ENCODE results near the gene ZFYVE27. TPM values are rescaled to one million over a fixed set of nuclear protein-coding genes. Genes with fewer than 3 reads are reported as not detected.

Gene ZFYVE27
- total and polyA plus RNA-seq, 12 donors, result 23.6 to 45.3 (median 33.2) TPM

DNA sequence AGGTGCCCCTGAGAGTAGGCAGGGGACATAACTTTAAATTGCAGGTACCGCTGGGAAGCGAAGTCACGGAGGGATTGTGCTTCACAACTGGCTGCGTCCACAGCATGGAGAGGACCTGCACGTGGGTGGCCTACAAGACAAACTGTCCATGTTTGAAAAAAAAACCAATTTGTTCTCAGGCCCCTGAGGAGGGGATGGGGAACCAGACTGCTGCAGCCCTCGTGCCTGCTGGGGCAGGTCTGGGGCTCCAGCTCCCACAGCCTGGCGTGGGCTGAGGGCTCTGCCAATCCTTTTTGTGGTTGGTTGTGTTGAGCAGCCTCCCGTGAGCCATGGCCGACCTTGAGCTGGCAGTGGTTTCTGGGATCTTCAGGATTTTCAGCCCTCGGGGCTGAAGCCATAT, 25.1 kb downstream of the ZFYVE27 start:
- WGBS, 4 donors, result 85 to 94% (median 86%) methylated on average over 7 to 10 of the region's 10 CpGs
- Histone ChIP-seq H3K27ac (no peak overlapping the region), H3K4me1 (replicated peaks in 1 of 2) (no peaks in the 10 kb centered on the region), H3K27me3 (no peaks in the 10 kb centered on the region), H3K9me3 (replicated peaks in 1 of 3) (no peaks in the 10 kb centered on the region), H3K4me3 (no peak overlapping the region), H3K36me3 (replicated peaks in 1 of 2) (peaks cover 0 to 20% of the 10 kb centered on the region in 2 donors)
- intact Hi-C loops (cut with DNase I), result no loop called here
- no peak for DNase-seq
- TF ChIP-seq CTCF (IDR thresholded peaks at IDR 0.05) (no peak), POLR2A (IDR thresholded peaks at IDR 0.05) (no peak)

DNA sequence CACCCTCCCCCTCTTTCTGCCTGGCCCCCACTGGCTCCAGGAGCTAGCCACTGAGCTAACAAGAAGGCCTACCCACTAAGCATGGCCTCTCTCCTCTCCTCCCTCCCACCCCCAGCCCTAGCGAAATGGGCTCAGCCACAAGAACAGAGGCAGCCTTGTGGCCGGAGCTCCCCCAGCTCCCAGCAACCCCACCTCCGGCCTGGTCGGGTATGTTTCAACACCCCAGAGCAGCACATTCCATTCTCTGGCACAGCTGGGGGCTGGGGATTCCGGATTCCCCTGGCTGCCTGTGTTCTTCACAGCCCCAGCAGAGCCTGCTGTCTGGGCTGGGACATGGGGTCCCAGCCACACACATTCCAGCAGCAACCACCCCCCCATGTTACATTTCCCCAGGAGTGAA, 25.9 kb downstream of the ZFYVE27 start:
- Histone ChIP-seq H3K27me3 (no peaks in the 10 kb centered on the region), H3K4me1 (replicated peaks in 1 of 2) (no peaks in the 10 kb centered on the region), H3K36me3 (replicated peaks in 1 of 2) (peaks cover 0 to 14% of the 10 kb centered on the region in 2 donors), H3K9me3 (replicated peaks in 1 of 3) (no peaks in the 10 kb centered on the region), H3K27ac (no peak overlapping the region), H3K4me3 (no peak overlapping the region)
- TF ChIP-seq CTCF (IDR thresholded peaks at IDR 0.05) (no peak), POLR2A (IDR thresholded peaks at IDR 0.05) (no peak)
- intact Hi-C loops (cut with DNase I), result no loop called here
- DNase-seq, result no peak
- WGBS, 4 donors, result 75 to 100% (median 86%) methylated on average over 2 to 5 of the region's 5 CpGs

GRCh38 chr10:97763411-97763810, 26.5 kb downstream of the ZFYVE27 start:
- Histone ChIP-seq H3K27me3 (no peaks in the 10 kb centered on the region), H3K36me3 (replicated peaks in 1 of 2) (peaks cover 0 to 11% of the 10 kb centered on the region in 2 donors), H3K27ac (no peak overlapping the region), H3K4me3 (no peak overlapping the region), H3K4me1 (replicated peaks in 1 of 2) (no peaks in the 10 kb centered on the region), H3K9me3 (replicated peaks in 1 of 3) (no peaks in the 10 kb centered on the region)
- no peak for DNase-seq
- 89 to 100% (median 92%) methylated on average over 1 to 2 of the region's 2 CpGs for WGBS, 4 donors
- TF ChIP-seq CTCF (IDR thresholded peaks at IDR 0.05) (no peak), POLR2A (IDR thresholded peaks at IDR 0.05) (no peak)
- intact Hi-C loops (cut with DNase I), result no loop called here

GRCh38 chr10:97763947-97764346, 27.0 kb downstream of the ZFYVE27 start:
- no peak overlapping the region for H3K4me3 ChIP-seq
- TF ChIP-seq POLR2A (IDR thresholded peaks at IDR 0.05) (no peak), CTCF (IDR thresholded peaks at IDR 0.05) (no peak)
- WGBS, 4 donors, result 88 to 98% (median 93%) methylated on average over 3 of the region's 3 CpGs
- no peaks in the 10 kb centered on the region for H3K27me3 ChIP-seq
- no peaks in the 10 kb centered on the region for H3K9me3 ChIP-seq (replicated peaks in 1 of 3)
- H3K27ac ChIP-seq, result no peak overlapping the region
- no peak for DNase-seq
- intact Hi-C loops (cut with DNase I), result no loop called here
- H3K4me1 ChIP-seq (replicated peaks in 1 of 2), result no peaks in the 10 kb centered on the region
- peaks cover 0 to 11% of the 10 kb centered on the region in 2 donors for H3K36me3 ChIP-seq (replicated peaks in 1 of 2)

Data from adrenal gland (tissue), 12 donors.